Ishikawa (cell line): Measurements from ENCODE around the gene PARD3B.

ENCODE experiments used
- CEBPB ChIP-seq: IDR thresholded peaks from 2 replicates; pipeline ENCODE4 v1.6.1; 2012
- CREB1 ChIP-seq: IDR thresholded peaks from 2 replicates; pipeline ENCODE4 v1.6.1; 2012; ENCODE audit warnings: low read depth
- EGR1 ChIP-seq: IDR thresholded peaks from 2 replicates; pipeline ENCODE4 v1.6.1; 2012
- EP300 ChIP-seq: IDR thresholded peaks from 2 replicates; pipeline ENCODE4 v1.6.1; 2012; ENCODE audit warnings: borderline replicate concordance
- FOXM1 ChIP-seq: IDR thresholded peaks from 2 replicates; pipeline ENCODE4 v1.6.1; 2012; ENCODE audit warnings: low read depth, borderline replicate concordance
- MAX ChIP-seq: IDR thresholded peaks from 2 replicates; pipeline ENCODE4 v1.6.1; 2012
- NFIC ChIP-seq: IDR thresholded peaks from 2 replicates; pipeline ENCODE4 v1.6.1; 2012
- RAD21 ChIP-seq: IDR thresholded peaks from 2 replicates; pipeline ENCODE4 v1.6.1; 2012; ENCODE audit warnings: low read depth
- REST ChIP-seq: IDR thresholded peaks from 2 replicates; pipeline ENCODE4 v1.6.1; 2012; ENCODE audit warnings: low read depth, mild to moderate bottlenecking
- TAF1 ChIP-seq: IDR thresholded peaks from 2 replicates; pipeline ENCODE4 v1.6.1; 2012; ENCODE audit warnings: low read depth, mild to moderate bottlenecking
- TCF12 ChIP-seq: IDR thresholded peaks from 2 replicates; pipeline ENCODE4 v1.6.1; 2012; ENCODE audit warnings: low read depth
- TEAD4 ChIP-seq: IDR thresholded peaks from 2 replicates; pipeline ENCODE4 v1.6.1; 2012
- USF1 ChIP-seq: IDR thresholded peaks from 2 replicates; pipeline ENCODE4 v1.6.1; 2012
- YY1 ChIP-seq: IDR thresholded peaks from 2 replicates; pipeline ENCODE4 v1.6.1; 2012; ENCODE audit warnings: low read depth
- ZBTB7A ChIP-seq: IDR thresholded peaks from 2 replicates; pipeline ENCODE4 v1.6.1; 2012; ENCODE audit warnings: low read depth

Gene PARD3B

GRCh38 chr2:204655626-204656025 is 110.4 kb downstream of the PARD3B start:
- no peak for TF ChIP-seq TAF1
- no peak for TF ChIP-seq CEBPB
- TF ChIP-seq RAD21: no peak
- no peak for TF ChIP-seq USF1
- TF ChIP-seq YY1: no peak
- TF ChIP-seq REST: no peak
- TF ChIP-seq ZBTB7A: no peak
- TF ChIP-seq EP300: no peak
- TF ChIP-seq FOXM1: no peak
- no peak for TF ChIP-seq CREB1

- TF ChIP-seq TCF12 (no peak), EGR1 (no peak), EP300 (no peak), NFIC (no peak), ZBTB7A (no peak), CREB1 (no peak), RAD21 (no peak), MAX (no peak), TAF1 (no peak), YY1 (no peak), FOXM1 (no peak), USF1 (no peak), CEBPB (no peak), TEAD4 (no peak), REST (no peak)
Observed at GRCh38 chr2:204657024-204657423, 111.7 kb downstream of the PARD3B start.

- TF ChIP-seq MAX (no peak), REST (no peak)
Observed at GRCh38 chr2:204662956-204663355, 117.7 kb downstream of the PARD3B start.

- no peak for TF ChIP-seq FOXM1
- no peak for TF ChIP-seq EGR1
- no peak for TF ChIP-seq TAF1
- TF ChIP-seq CEBPB: no peak
- TF ChIP-seq NFIC: no peak
- no peak for TF ChIP-seq RAD21
- no peak for TF ChIP-seq YY1
- TF ChIP-seq TEAD4: no peak
- TF ChIP-seq CREB1: no peak
- TF ChIP-seq USF1: no peak
- TF ChIP-seq REST: no peak
- no peak for TF ChIP-seq MAX
- no peak for TF ChIP-seq TCF12
- TF ChIP-seq EP300: no peak
- no peak for TF ChIP-seq ZBTB7A
Observed at GRCh38 chr2:204663816-204664425, 118.6 kb downstream of the PARD3B start.
